Forelimb muscle (tissue), 1 donor: Measurements from ENCODE around the gene NUDT14. TPM values are rescaled to one million over a fixed set of nuclear protein-coding genes. Genes with fewer than 3 reads are reported as not detected.

Experiments
- DNase-seq: peaks from one replicate; pipeline ENCODE4 v3.0.0-alpha.2; 2013; ENCODE audit warnings: low read depth
- polyA plus RNA-seq: library from polyadenylated mRNA; unstranded; fragments of 120-200 nt; gene quantifications from one replicate; pipeline ENCODE4 v1.2.1, GENCODE V29; 2013; ENCODE audit not compliant: insufficient read length

NUDT14 gene
- polyA plus RNA-seq, result 12.2 TPM

GRCh38 chr14:105180592-105181548 lies at the start of gene NUDT14:
Gene NUDT14, minus strand, starts transcription at chr14:105181312. Its CDS starts 103 bp downstream, at chr14:105181209.
- DNase-seq, result no peak

- DNase-seq, result no peak
Measured at GRCh38 chr14:105229099-105229655, 48.1 kb upstream of the NUDT14 start.

GRCh38 chr14:105228562-105228961 lies 47.5 kb upstream of the NUDT14 start:
- no peak for DNase-seq

- no peak for DNase-seq
Measured at GRCh38 chr14:105227346-105227745, 46.2 kb upstream of the NUDT14 start.

- no peak for DNase-seq
Measured at GRCh38 chr14:105226198-105226597, 45.1 kb upstream of the NUDT14 start.

- no peak for DNase-seq
Measured at GRCh38 chr14:105224845-105225570, 43.9 kb upstream of the NUDT14 start.

- no peak for DNase-seq
Measured at GRCh38 chr14:105223770-105224544, 42.8 kb upstream of the NUDT14 start.

- no peak for DNase-seq
Measured at GRCh38 chr14:105223260-105223659, 42.1 kb upstream of the NUDT14 start.

GRCh38 chr14:105221598-105222178 lies 40.6 kb upstream of the NUDT14 start:
- no peak for DNase-seq

GRCh38 chr14:105220699-105221597 lies 39.8 kb upstream of the NUDT14 start:
- no peak for DNase-seq

GRCh38 chr14:105219753-105220152 lies 38.6 kb upstream of the NUDT14 start:
- DNase-seq, result no peak

- DNase-seq, result no peak
Measured at GRCh38 chr14:105219043-105219612, 38.0 kb upstream of the NUDT14 start.

GRCh38 chr14:105218611-105219010 lies 37.5 kb upstream of the NUDT14 start:
- DNase-seq, result no peak

- DNase-seq, result no peak
Measured at GRCh38 chr14:105217774-105218173, 36.7 kb upstream of the NUDT14 start.

- no peak for DNase-seq
Measured at GRCh38 chr14:105216490-105217247, 35.6 kb upstream of the NUDT14 start.

GRCh38 chr14:105215602-105216001 lies 34.5 kb upstream of the NUDT14 start:
- no peak for DNase-seq

- no peak for DNase-seq
Measured at GRCh38 chr14:105214324-105214915, 33.3 kb upstream of the NUDT14 start.

- no peak for DNase-seq
Measured at GRCh38 chr14:105213361-105213760, 32.2 kb upstream of the NUDT14 start.
